ENCODE results near the gene RFX3.

RFX3 gene

GRCh38 chr9:3262826-3263529 lies 262.8 kb downstream of the RFX3 start:
- in situ Hi-C loops (cut with HindIII; ENCODE audit: low sequenced_read_pairs): no loop called here
- no peak overlapping the region for H3K4me3 ChIP-seq (ENCODE audit: low read depth, low read length)
- DNase-seq (ENCODE audit: low read depth, low spot score): no peak
- TF ChIP-seq CTCF (IDR thresholded peaks at IDR 0.05; ENCODE audit: low read depth, low read length): no peak

- no peak overlapping the region for H3K4me3 ChIP-seq (ENCODE audit: low read depth, low read length)
- no peak for TF ChIP-seq CTCF (IDR thresholded peaks at IDR 0.05; ENCODE audit: low read depth, low read length)
- no peak for DNase-seq (ENCODE audit: low read depth, low spot score)
- in situ Hi-C loops (cut with HindIII; ENCODE audit: low sequenced_read_pairs): no loop called here
Measured at GRCh38 chr9:3261484-3261883, 264.3 kb downstream of the RFX3 start.

- no peak for DNase-seq (ENCODE audit: low read depth, low spot score)
- no peak for TF ChIP-seq CTCF (IDR thresholded peaks at IDR 0.05; ENCODE audit: low read depth, low read length)
- H3K4me3 ChIP-seq (ENCODE audit: low read depth, low read length): no peak overlapping the region
- in situ Hi-C loops (cut with HindIII; ENCODE audit: low sequenced_read_pairs): no loop called here
Measured at GRCh38 chr9:3256571-3257330, 269.1 kb downstream of the RFX3 start.

- no peak for TF ChIP-seq CTCF (IDR thresholded peaks at IDR 0.05; ENCODE audit: low read depth, low read length)
- no peak overlapping the region for H3K4me3 ChIP-seq (ENCODE audit: low read depth, low read length)
- no peak for DNase-seq (ENCODE audit: low read depth, low spot score)
- in situ Hi-C loops (cut with HindIII; ENCODE audit: low sequenced_read_pairs): no loop called here
Measured at GRCh38 chr9:3251309-3251708, 274.5 kb downstream of the RFX3 start.

- no peak for TF ChIP-seq CTCF (IDR thresholded peaks at IDR 0.05; ENCODE audit: low read depth, low read length)
- DNase-seq (ENCODE audit: low read depth, low spot score): no peak
- H3K4me3 ChIP-seq (ENCODE audit: low read depth, low read length): no peak overlapping the region
- in situ Hi-C loops (cut with HindIII; ENCODE audit: low sequenced_read_pairs): no loop called here
Measured at GRCh38 chr9:3250741-3251140, 275.1 kb downstream of the RFX3 start.

- TF ChIP-seq CTCF (IDR thresholded peaks at IDR 0.05; ENCODE audit: low read depth, low read length): no peak
- in situ Hi-C loops (cut with HindIII; ENCODE audit: low sequenced_read_pairs): no loop called here
- DNase-seq (ENCODE audit: low read depth, low spot score): no peak
- no peak overlapping the region for H3K4me3 ChIP-seq (ENCODE audit: low read depth, low read length)
Measured at GRCh38 chr9:3247211-3247610, 278.6 kb downstream of the RFX3 start.

Data from astrocyte of the spinal cord (primary cell).